Transverse colon (tissue), 4 donors: ENCODE results near the gene MAST4. TPM values are rescaled to one million over a fixed set of nuclear protein-coding genes. Genes with fewer than 3 reads are reported as not detected.
"Not testable (repeated sequence)": the region's sequence is repeated elsewhere in the genome, so short reads cannot be mapped to it uniquely, and the experiment has no call there.

Source experiments
- DNase-seq: peaks from one replicate; pipeline ENCODE4 v3.0.0-alpha.2; 2019
- H3K27ac ChIP-seq, 4 donors: fragments of 200-600 bp; sonication (generic); 2 replicates each; pipeline ENCODE4 v1.5.1; 2016 to 2018; ENCODE audit warnings: inconsistent platforms in 4 of 4
- H3K27me3 ChIP-seq: fragments of 200-600 bp; sonication (generic); 2 replicates; pipeline ENCODE4 v1.5.1; 2017; ENCODE audit warnings: inconsistent platforms
- H3K36me3 ChIP-seq, 4 donors: fragments of 200-600 bp; sonication (generic); 2 replicates each; pipeline ENCODE4 v1.5.1; 2017 to 2019; ENCODE audit warnings: inconsistent platforms in 4 of 4
- H3K4me1 ChIP-seq, 4 donors: fragments of 200-600 bp; sonication (generic); 2 replicates each; pipeline ENCODE4 v1.5.1; 2017 to 2020; ENCODE audit warnings: inconsistent platforms in 4 of 4
- H3K4me3 ChIP-seq, 4 donors: fragments of 200-600 bp; sonication (generic); 1 replicate in 1 of 4; 2 replicates in 3 of 4; pipeline versions ENCODE4 v1.5.1 to v1.6.1; 2017 to 2019; ENCODE audit warnings: inconsistent platforms in 4 of 4
- H3K9me3 ChIP-seq, 2 donors: fragments of 200-600 bp; sonication (generic); 2 replicates each; pipeline ENCODE4 v1.5.1; 2017 to 2019; ENCODE audit warnings: inconsistent platforms in 2 of 2
- EP300 ChIP-seq: sonication (generic); formaldehyde crosslinking; IDR thresholded peaks from one replicate; pipeline ENCODE4 v1.6.1; 2017; ENCODE audit warnings: antibody characterized with exemption, low read depth
- POLR2A ChIP-seq: fragments of 450-650 bp; IDR thresholded peaks from one replicate; pipeline ENCODE4 v1.6.1; 2016; ENCODE audit warnings: antibody characterized with exemption, mild to moderate bottlenecking, moderate library complexity
- POLR2AphosphoS5 ChIP-seq, 3 donors: sonication (generic); formaldehyde crosslinking; IDR thresholded peaks; one replicate each; pipeline ENCODE4 v1.6.1; 2016; ENCODE audit warnings: antibody characterized with exemption in 3 of 3
- WGBS, 2 donors: methylation state at CpG; one replicate each; pipeline ENCODE4 v1.1.5; 2018; ENCODE audit warnings: low coverage in 1 of 2; 5-methylcytosine and 5-hydroxymethylcytosine counted together
- in situ Hi-C, 4 donors: fragments of 200-750 bp; cut with MboI; loops; one replicate each; pipeline versions ENCODE4 v1.15.0 to v1.15.1; 2017; ENCODE audit warnings: low sequenced_read_pairs in 3 of 4, low pct_ligation_motif_present in 1 of 4, low pct_unique_long_range_greater_than_20kb in 1 of 4
- intact Hi-C: fragments of 100-400 bp; cut with DNase I; formaldehyde crosslinking; loops from one replicate; pipeline ENCODE4 v1.15.1; 2023; ENCODE audit warnings: low total_unique reads
- total RNA-seq, 4 donors: library from RNA; depleted of rRNA; stranded (reverse); fragments of >200 nt; gene quantifications; one replicate each; pipeline ENCODE4 v1.1.0, GENCODE V29; 2016
- TF ChIP-seq, protein P1 (sequence below), 5 experiments: fragments of 200-600 bp in 3 of 5; fragments of 450-650 bp in 2 of 5; sonication (generic) in 3 of 5; IDR thresholded peaks; 1 replicate in 2 of 5; 2 replicates in 3 of 5; pipeline ENCODE4 v1.5.1; 2016 to 2017; ENCODE audit warnings: antibody characterized with exemption in 5 of 5, inconsistent platforms in 3 of 5, mild to moderate bottlenecking in 2 of 5, moderate library complexity in 1 of 5

The MAST4 gene
- total RNA-seq, 4 donors from 2014 or later: 20.3 to 46.8 (median 35.4) TPM

DNA sequence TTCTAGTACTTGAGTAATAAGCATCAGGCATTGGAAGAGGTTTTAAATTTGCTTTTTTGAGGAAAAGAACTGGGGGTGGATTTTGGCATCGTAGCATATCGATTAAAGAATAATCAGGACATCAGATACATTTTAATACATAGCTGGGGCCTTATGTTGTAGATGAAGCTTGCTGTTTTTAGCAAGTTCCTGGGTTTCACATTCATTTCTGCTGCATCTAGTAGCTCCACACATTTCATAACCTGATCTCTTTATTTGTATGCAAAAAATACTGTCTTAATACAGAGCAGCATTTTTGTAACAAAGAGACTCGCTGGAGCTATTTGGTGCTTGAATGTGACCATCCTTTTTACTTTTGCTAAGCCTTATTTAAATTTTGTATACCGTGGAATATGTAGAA, 571.9 kb downstream of the MAST4 start:
- intact Hi-C loops: loop anchor here (5.0 kb wide), 1 partner anchor 39 kb away; no protein-coding TSS in a partner anchor
- TF ChIP-seq POLR2A (no peak), EP300 (no peak), POLR2AphosphoS5 (IDR thresholded peaks at IDR 0.05) (no peak)
- TF ChIP-seq, protein P1, sequence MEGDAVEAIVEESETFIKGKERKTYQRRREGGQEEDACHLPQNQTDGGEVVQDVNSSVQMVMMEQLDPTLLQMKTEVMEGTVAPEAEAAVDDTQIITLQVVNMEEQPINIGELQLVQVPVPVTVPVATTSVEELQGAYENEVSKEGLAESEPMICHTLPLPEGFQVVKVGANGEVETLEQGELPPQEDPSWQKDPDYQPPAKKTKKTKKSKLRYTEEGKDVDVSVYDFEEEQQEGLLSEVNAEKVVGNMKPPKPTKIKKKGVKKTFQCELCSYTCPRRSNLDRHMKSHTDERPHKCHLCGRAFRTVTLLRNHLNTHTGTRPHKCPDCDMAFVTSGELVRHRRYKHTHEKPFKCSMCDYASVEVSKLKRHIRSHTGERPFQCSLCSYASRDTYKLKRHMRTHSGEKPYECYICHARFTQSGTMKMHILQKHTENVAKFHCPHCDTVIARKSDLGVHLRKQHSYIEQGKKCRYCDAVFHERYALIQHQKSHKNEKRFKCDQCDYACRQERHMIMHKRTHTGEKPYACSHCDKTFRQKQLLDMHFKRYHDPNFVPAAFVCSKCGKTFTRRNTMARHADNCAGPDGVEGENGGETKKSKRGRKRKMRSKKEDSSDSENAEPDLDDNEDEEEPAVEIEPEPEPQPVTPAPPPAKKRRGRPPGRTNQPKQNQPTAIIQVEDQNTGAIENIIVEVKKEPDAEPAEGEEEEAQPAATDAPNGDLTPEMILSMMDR (IDR thresholded peaks at IDR 0.05): no peak
- H3K4me3 ChIP-seq: no peak overlapping the region
- 92 to 98% methylated on average over 4 of the region's 4 CpGs for WGBS, 2 donors
- H3K27me3 ChIP-seq: no peaks in the 10 kb centered on the region
- DNase-seq: no peak
- no peaks in the 10 kb centered on the region for H3K9me3 ChIP-seq
- H3K4me1 ChIP-seq: peaks cover 4 to 18% (median 12%) of the 10 kb centered on the region in 4 donors
- no peaks in the 10 kb centered on the region for H3K36me3 ChIP-seq
- H3K27ac ChIP-seq: no peak overlapping the region
- in situ Hi-C loops: loop anchor here in 3 of 4 donors (10.0 to 25.0 kb wide), 2 partner anchors 47 to 356 kb away; no protein-coding TSS in a partner anchor

DNA sequence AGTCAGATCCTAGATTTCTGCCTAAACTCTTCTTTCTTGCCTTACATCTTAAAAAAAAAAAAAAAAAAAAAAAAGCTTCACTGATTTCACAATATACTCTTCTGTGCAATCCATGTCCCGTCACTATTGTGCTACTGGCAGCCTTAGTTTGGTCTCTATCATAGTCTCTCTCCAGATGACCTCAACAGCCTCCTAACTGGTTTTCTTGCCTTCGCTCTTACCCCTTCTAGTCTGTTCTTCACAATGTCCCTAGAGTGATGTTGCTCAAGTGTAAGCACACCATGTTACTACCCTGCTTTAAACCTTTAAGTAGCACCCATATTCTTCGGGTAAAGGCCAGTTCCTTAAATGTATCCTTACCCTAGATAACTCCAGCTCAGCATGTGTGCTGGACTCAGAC, 574.6 kb downstream of the MAST4 start:
- Histone ChIP-seq H3K27me3 (no peaks in the 10 kb centered on the region), H3K4me1 (peaks cover 4 to 14% (median 10%) of the 10 kb centered on the region in 4 donors), H3K9me3 (no peaks in the 10 kb centered on the region), H3K36me3 (no peaks in the 10 kb centered on the region), H3K27ac (no peak overlapping the region), H3K4me3 (no peak overlapping the region)
- intact Hi-C loops: no loop called here
- 86 to 92% methylated on average over 2 to 3 of the region's 3 CpGs for WGBS, 2 donors
- in situ Hi-C loops: loop anchor here in 2 of 4 donors (25.0 kb wide), 1 partner anchor 358 kb away; no protein-coding TSS in a partner anchor
- DNase-seq: no peak
- TF ChIP-seq EP300 (no peak), POLR2AphosphoS5 (IDR thresholded peaks at IDR 0.05) (no peak), POLR2A (no peak)
- TF ChIP-seq, protein P1 (IDR thresholded peaks at IDR 0.05): no peak

DNA sequence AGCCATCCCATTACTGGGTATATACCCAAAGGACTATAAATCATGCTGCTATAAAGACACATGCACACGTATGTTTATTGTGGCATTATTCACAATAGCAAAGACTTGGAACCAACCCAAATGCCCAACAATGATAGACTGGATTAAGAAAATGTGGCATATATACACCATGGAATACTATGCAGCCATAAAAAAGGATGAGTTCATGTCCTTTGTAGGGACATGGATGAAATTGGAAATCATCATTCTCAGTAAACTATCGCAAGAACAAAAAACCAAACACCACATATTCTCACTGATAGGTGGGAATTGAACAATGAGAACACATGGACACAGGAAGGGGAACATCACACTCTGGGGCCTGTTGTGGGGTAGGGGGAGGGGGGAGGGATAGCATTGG, 577.2 kb downstream of the MAST4 start:
- WGBS, 2 donors: 60 to 71% methylated on average over 1 of the region's 2 CpGs
- H3K36me3 ChIP-seq, DNase-seq, H3K4me1 ChIP-seq, H3K4me3 ChIP-seq, H3K27me3 ChIP-seq, intact Hi-C loops, H3K27ac ChIP-seq: not testable (repeated sequence)
- H3K9me3 ChIP-seq: peaks cover 0 to 13% of the 10 kb centered on the region in 2 donors
- in situ Hi-C loops: loop anchor here in 2 of 4 donors (25.0 kb wide), 1 partner anchor 361 kb away; no protein-coding TSS in a partner anchor

DNA sequence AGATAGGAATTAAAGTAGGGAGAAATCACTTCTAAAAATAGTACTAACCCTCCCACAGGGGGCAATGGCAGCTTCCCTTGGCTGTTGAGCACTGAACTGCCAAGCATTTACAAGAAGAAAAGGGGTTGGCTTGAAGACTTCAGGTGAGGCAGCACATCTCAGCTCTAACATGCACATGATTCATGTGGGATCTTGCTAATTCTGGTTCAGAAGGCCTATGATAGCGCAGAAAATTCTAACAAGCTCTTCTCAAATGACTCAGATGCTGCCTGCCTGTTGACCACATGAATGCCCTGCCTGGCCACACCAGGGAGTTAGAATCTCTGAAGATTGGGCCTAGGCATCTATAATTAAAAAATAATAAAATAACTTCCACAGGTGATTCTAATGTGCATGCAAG, 577.8 kb downstream of the MAST4 start:
- H3K27me3 ChIP-seq: no peaks in the 10 kb centered on the region
- 88% methylated on average over 1 of the region's 1 CpG; no CpG with 5 or more reads in 1 of the 2 donors for WGBS, 2 donors

More for the DNA sequence above, 577.8 kb downstream of the MAST4 start:
- Histone ChIP-seq H3K4me1 (no peaks in the 10 kb centered on the region), H3K36me3 (no peaks in the 10 kb centered on the region), H3K9me3 (peaks cover 0 to 13% of the 10 kb centered on the region in 2 donors), H3K27ac (no peak overlapping the region), H3K4me3 (no peak overlapping the region)
- TF ChIP-seq EP300: no peak
- TF ChIP-seq POLR2A: no peak
- no peak for TF ChIP-seq POLR2AphosphoS5 (IDR thresholded peaks at IDR 0.05)
- TF ChIP-seq, protein P1 (IDR thresholded peaks at IDR 0.05): no peak
- no peak for DNase-seq
- in situ Hi-C loops (loop anchor here in 2 of 4 donors (25.0 kb wide), 1 partner anchor 362 kb away; no protein-coding TSS in a partner anchor), intact Hi-C loops (no loop called here)
